ENCODE measurements around the gene FOXRED1.

Gene FOXRED1

DNA sequence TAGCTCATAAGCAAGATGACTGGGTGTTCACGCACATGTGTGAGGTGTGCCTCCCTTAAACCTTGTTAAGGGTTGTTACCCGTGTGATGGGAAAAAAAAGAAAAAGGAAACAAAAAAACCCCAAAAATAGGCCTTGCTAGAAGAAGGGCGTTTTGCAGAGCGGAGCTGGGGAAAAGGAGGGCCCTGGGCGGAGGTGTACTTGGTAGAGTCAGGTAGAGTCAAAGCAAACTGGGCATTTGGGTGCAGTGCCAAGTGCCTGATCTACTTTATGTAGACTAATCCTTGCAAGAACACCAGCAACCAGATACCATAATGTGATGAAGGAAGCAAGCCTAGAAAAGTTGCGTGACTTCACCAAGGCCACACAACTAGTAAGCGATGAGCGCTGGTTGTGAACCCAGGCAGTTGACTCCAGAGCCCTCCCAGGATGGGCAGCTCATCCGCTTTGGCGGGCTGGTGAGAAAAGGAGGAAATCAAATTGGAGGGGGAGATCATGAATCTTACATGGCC, 12.8 kb downstream of the FOXRED1 start:
- no peak for TF ChIP-seq JUND (IDR thresholded peaks at IDR 0.05; ENCODE audit: low read depth)
- in situ Hi-C loops (cut with HindIII; ENCODE audit: low pct_unique_long_range_greater_than_20kb, low sequenced_read_pairs): no loop called here

DNA sequence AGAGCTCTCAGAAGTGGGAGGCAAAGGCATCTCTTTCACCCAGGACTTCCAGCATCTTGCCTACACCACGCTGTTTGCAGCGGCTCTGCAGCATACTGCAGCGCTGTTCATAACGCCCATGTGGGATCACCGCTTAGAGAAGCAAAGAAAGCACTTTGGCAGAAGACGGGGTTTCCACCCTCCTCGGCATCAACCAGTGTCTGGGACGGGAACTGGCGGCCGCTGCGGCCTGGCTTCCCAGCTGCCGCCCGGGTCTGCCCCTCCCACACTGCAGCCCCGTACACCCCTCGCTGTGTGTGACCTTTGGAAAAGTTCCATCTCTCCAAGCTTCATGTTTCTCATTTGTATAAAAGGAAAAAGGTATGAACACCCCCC, 13.4 kb downstream of the FOXRED1 start:
- DNase-seq (ENCODE audit: low read depth in 1 of 2, low spot score in 1 of 2): peak; percentile 43 to 45
- no peak for TF ChIP-seq JUND (IDR thresholded peaks at IDR 0.05; ENCODE audit: low read depth)
- in situ Hi-C loops (cut with HindIII; ENCODE audit: low pct_unique_long_range_greater_than_20kb, low sequenced_read_pairs): no loop called here

More for the DNA sequence above, 12.8 kb downstream of the FOXRED1 start:
- no peak for DNase-seq (ENCODE audit: low read depth in 1 of 2, low spot score in 1 of 2)

DNA sequence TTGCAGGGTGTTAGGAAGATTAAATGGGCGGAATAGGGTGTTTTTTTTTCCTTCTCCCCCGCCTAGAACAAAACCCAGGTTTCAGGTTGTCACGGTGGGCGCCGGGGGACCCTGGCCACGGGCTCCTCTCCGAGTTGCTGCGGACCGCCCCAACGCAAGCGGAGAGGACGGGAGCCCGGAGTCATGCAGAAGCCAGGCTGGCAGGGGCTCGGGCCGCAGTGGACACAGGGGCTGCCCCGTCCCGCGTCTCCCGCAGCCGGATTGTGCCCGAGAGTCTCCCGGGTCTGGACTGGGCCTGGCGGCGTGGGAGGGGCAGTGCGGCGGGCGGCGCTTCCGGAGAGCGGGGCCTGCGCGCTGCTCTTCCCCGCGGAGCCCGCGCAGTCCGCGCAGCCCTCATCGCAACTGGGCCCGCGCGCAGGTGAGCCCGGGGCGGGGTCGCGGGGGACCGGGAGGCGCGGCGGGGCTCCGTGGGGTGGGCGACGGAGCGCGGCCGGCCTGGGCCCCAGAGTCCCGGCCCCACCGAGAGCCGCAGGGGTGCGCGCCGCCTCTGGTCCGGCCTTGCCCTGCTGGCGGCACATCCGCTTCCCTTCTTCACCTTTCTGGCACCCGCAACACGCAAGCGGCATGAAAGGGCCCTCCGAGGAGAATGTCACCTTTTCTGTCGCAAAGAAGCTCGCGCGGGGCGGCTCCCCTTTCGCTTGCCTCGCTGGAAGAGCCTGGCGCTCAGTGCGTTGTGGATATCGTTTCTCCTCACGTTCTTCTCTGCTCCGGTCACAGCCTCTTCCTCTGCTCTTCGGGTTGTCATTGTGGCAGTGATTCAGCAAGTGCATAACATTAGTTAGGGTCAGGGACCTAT, 14.0 kb downstream of the FOXRED1 start, which contains the start of gene TIRAP:
Gene TIRAP (plus strand): TSS at position 358 of the 856 bp plus-strand sequence. CDS start 7,802 bp downstream, outside the sequence.
- peak; percentile 81 to 92 for DNase-seq (ENCODE audit: low read depth in 1 of 2, low spot score in 1 of 2)
- in situ Hi-C loops (cut with HindIII; ENCODE audit: low pct_unique_long_range_greater_than_20kb, low sequenced_read_pairs): no loop called here
- no peak for TF ChIP-seq JUND (IDR thresholded peaks at IDR 0.05; ENCODE audit: low read depth)

DNA sequence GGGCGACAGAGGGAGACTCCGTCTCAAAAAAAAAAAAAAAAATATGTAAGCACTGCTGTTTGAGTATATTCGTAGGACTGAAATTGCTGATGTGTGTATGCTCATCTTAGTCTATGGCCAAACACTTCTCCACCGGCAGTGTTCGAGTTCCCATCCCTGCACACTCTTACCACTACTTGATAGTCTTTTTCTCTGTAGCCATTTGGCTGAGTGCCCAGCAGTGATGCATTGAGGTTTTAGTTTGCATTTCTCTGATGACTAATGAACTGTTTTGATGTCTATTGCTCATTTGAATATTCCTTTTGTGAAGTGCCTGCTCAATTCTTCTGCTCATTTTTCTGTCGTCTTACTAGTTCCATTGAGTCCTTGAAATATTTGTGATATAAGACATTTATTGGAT, 15.9 kb downstream of the FOXRED1 start:
- in situ Hi-C loops (cut with HindIII; ENCODE audit: low pct_unique_long_range_greater_than_20kb, low sequenced_read_pairs): no loop called here
- no peak for TF ChIP-seq JUND (IDR thresholded peaks at IDR 0.05; ENCODE audit: low read depth)
- peak in 1 of 2 experiments; percentile 60 for DNase-seq (ENCODE audit: low read depth in 1 of 2, low spot score in 1 of 2)

DNA sequence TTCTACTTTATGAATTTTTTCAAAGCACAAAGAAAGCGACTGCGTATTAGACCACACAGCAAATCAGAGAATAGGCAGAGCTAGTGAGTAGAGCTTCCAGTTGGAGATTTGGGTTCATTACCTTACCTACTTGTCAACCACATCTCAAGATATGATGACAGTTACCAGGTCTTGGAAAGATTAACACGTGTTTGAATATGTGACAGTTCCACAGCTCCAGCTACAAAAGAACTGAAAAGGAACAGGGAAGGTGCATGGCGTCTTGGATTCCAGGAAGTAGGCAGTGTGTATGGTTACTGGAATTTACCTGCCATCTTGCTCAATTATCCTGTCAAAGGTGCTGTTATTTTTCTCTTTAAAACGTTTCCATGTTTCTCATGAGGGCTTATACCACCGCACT, 19.3 kb downstream of the FOXRED1 start:
- in situ Hi-C loops (cut with HindIII; ENCODE audit: low pct_unique_long_range_greater_than_20kb, low sequenced_read_pairs): no loop called here
- TF ChIP-seq JUND (IDR thresholded peaks at IDR 0.05; ENCODE audit: low read depth): no peak
- no peak for DNase-seq (ENCODE audit: low read depth in 1 of 2, low spot score in 1 of 2)

DNA sequence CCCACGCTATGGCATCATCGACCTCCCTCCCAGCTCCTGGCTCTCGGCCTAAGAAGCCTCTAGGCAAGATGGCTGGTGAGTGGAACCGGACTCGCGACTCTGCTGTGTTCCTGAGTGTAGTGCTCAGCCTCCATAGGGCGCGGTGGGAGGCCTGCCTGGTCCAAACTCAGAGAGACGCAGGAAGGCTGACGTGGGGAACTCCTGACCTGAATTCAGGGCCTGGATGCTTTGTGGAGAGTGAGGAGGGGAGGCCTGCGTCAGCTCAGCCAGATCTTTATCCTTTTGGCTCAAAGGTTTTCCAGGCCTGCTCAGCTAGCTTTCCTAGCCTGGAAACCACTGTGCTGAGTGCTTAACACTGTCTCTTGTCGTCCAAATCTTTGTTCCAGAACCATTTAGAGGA, 21.9 kb downstream of the FOXRED1 start:
- TF ChIP-seq JUND (IDR thresholded peaks at IDR 0.05; ENCODE audit: low read depth): no peak
- in situ Hi-C loops (cut with HindIII; ENCODE audit: low pct_unique_long_range_greater_than_20kb, low sequenced_read_pairs): no loop called here

DNA sequence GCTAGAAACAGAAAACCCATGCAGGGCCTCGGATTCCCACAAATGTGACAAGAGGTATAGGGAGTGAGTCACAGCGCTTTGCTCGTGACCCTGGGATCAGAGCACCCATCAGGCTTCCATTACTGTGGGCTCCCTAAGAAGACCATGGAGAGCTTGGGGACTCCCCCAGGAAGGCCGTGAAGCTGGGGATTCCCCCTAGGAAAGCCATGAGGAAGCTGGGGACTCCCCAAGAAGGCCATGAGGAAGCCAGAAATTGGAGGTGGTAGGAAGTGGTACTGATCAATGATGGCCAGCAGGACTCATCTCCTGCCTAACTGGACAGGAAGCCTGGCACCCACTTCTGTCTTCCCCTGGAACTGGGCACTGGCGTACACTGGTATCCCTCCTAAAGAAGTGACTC, 24.8 kb downstream of the FOXRED1 start:
- DNase-seq (ENCODE audit: low read depth in 1 of 2, low spot score in 1 of 2): no peak
- TF ChIP-seq JUND (IDR thresholded peaks at IDR 0.05; ENCODE audit: low read depth): no peak
- in situ Hi-C loops (cut with HindIII; ENCODE audit: low pct_unique_long_range_greater_than_20kb, low sequenced_read_pairs): no loop called here

More for the DNA sequence above, 21.9 kb downstream of the FOXRED1 start:
- DNase-seq (ENCODE audit: low read depth in 1 of 2, low spot score in 1 of 2): no peak

DNA sequence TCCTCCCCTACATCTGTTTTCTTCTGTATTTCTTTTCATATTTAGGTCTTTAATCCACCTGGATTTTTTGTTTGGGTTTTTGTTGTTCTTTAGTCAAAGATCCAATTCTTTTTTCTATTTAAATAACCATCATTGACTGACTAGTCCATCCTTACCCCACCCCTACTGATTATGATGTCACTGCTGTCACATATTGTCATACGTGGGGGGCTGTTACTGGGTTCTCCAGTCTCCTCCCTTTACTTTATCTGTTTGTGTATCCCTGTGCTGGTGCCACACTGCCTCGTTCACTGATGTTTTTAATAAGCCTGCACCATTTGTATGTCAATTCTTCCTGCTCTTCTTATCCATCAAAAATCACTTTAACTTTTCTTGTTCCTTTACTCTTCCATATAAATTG, 28.1 kb downstream of the FOXRED1 start:
- TF ChIP-seq JUND (IDR thresholded peaks at IDR 0.05; ENCODE audit: low read depth): no peak
- no peak for DNase-seq (ENCODE audit: low read depth in 1 of 2, low spot score in 1 of 2)
- in situ Hi-C loops (cut with HindIII; ENCODE audit: low pct_unique_long_range_greater_than_20kb, low sequenced_read_pairs): no loop called here

DNA sequence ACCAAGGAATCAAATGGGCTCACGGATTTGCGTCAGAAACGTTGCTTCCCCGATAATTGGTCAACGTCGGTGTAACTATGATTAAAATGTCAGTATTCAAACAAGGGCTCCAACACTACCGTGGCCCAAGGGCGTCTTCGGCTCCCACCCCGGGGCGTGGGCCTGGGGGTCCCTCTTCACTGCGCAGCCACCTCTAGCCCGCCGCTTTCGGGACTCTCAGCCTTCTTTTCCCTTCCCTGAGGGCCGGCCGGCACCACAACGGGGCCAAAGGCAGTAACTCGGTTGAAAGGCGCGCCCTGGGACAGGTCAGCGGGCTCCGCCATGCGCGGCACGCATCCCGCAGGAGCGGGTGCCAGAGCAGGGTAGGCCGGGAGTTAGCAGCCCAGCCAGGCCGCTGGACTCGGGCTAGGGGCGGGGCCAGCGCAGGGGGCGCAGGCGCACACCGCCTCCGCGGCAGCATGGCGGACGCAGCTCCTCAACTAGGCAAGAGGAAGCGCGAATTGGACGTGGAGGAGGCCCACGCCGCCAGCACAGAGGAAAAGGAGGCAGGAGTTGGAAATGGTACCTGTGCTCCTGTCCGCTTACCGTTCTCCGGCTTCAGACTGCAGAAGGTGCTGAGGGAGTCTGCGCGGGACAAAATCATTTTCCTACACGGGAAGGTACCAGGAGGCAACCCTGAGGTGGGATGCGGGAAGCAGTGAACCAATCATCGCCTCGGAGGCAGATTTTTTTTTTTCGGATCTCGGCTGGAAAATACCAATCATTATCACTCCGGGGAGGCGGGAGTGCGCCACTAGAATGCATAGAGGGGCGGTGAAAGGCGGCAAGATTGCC, 34.9 kb downstream of the FOXRED1 start, which contains the start of gene DCPS:
Gene DCPS (plus strand): TSS at position 438 of the 834 bp plus-strand sequence. CDS start 21 bp downstream, at position 459.
- in situ Hi-C loops (cut with HindIII; ENCODE audit: low pct_unique_long_range_greater_than_20kb, low sequenced_read_pairs): no loop called here
- DNase-seq (ENCODE audit: low read depth in 1 of 2, low spot score in 1 of 2): peak; percentile 95 to 99
- TF ChIP-seq JUND (IDR thresholded peaks at IDR 0.05; ENCODE audit: low read depth): no peak

DNA sequence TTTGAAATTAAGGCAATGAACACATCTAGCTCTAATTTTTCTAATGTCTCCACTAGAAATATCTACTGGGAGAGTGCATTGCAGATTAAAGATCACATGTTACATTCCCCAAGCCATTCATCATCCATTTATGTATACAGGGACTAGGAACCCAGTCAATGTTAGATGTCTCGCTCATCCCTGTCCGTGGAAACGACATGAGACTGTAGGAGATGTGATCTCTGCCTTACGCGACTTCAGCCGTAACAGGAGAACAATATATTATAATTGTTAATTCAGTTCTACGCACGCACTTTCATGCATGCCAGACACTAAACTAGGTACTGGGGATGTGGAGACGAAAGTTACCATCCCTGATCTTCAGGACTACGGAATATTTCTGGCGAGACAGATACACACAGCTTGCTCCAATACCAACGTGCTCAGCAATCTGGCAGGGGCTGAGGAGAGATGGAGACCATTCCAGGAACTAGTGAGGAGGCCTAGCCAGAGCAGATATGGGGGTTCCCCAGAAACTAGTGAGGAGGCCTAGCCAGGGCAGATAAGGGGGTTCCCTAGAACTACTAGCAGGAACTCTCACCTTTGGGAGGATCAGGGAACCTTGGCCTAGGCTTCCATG, 35.6 kb downstream of the FOXRED1 start:
- DNase-seq (ENCODE audit: low read depth in 1 of 2, low spot score in 1 of 2): peak in 1 of 2 experiments; percentile 58
- no peak for TF ChIP-seq JUND (IDR thresholded peaks at IDR 0.05; ENCODE audit: low read depth)
- in situ Hi-C loops (cut with HindIII; ENCODE audit: low pct_unique_long_range_greater_than_20kb, low sequenced_read_pairs): no loop called here

DNA sequence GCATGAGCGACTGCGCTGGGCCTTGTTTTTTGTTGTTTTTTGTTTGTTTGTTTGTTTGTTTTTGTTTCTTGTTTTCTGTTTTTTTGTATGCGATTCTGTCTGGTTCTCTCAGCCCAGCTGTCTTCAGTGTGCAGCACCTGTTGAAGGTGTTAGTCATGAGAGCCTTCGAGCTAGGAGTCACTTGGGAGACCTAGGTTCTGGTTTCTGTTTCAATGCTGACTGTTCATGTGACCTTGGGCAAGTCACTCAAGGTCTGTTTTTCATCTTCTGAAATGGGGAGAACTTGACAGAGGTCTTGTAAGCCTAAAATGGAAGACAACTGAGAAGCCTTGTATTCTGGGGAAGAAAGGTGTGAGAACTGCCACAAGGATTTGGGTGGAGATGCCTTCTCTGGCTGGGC, 36.7 kb downstream of the FOXRED1 start:
- TF ChIP-seq JUND (IDR thresholded peaks at IDR 0.05; ENCODE audit: low read depth): no peak
- DNase-seq (ENCODE audit: low read depth in 1 of 2, low spot score in 1 of 2): no peak
- in situ Hi-C loops (cut with HindIII; ENCODE audit: low pct_unique_long_range_greater_than_20kb, low sequenced_read_pairs): no loop called here

DNA sequence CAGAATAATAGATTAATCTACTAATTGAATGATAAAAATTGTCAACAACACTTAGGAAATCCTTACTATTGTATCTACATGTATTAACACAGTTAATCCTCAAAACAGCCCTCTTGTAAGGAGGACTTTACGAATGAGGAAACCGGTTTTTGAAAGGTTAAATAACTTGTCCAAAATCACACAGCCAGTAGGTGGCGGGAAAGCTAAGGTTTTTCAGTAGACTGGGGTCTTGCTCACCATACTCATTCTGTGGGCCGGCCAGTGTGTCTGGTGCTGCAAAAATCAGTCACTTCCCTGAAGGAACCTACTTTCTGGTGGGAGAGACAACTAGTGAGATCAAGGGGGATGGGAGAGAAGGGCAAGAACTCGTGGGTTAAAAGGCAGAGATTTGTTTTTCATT, 38.8 kb downstream of the FOXRED1 start:
- DNase-seq (ENCODE audit: low read depth in 1 of 2, low spot score in 1 of 2): peak in 1 of 2 experiments; percentile 69
- in situ Hi-C loops (cut with HindIII; ENCODE audit: low pct_unique_long_range_greater_than_20kb, low sequenced_read_pairs): no loop called here
- no peak for TF ChIP-seq JUND (IDR thresholded peaks at IDR 0.05; ENCODE audit: low read depth)

Measured in T47D (cell line).